ENCODE measurements around the gene PNPLA5.
"Not testable (repeated sequence)": the region's sequence is repeated elsewhere in the genome, so short reads cannot be mapped to it uniquely, and the experiment has no call there.

The PNPLA5 gene

GRCh38 chr22:43891360-43892182 lies at the start of gene PNPLA5:
TSS of gene PNPLA5 (minus strand) at chr22:43892013. CDS start at chr22:43891880, 133 bp downstream.
- DNase-seq = no peak

DNA sequence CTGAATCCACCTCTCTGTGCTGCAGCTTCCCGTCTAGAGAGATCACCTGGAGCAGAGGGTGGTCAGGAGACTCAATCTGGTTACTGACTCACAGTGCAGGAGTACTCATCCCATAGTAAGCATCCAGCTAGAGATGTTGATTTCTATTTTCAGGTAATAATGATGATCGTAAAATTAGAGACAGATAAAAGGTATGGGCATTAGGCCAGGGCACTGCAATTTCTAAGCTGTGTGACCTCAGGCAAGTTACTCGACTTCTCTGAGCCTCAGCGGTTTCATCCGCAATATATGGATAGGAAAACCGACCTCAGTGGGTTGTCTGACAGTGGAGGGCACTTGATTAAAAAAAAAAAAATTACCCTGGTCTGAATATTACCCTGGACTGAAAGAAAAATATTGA lies 49.6 kb upstream of the PNPLA5 start:
- DNase-seq = no peak

DNA sequence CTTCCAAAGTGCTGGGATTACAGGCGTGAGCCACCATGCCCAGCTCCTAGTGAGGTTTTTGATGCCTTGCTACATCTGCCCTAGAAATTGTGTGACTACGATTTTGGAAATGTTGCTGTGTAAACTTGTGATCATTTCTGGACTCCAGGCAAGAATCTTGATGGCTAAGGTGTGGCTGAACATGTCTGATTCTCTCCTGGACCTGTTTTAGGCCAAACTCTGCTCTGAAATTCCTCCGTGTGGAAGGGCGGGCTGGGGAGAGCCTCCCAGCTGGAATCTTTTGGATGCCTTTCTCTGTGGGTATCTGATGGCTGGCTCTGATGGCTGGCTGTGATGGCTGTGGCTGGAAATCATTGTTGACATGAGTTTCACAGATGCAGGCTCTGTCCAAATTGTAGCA lies 40.0 kb upstream of the PNPLA5 start:
- DNase-seq = no peak

- DNase-seq = no peak
Measured at GRCh38 chr22:43928908-43929307, 37.1 kb upstream of the PNPLA5 start.

DNA sequence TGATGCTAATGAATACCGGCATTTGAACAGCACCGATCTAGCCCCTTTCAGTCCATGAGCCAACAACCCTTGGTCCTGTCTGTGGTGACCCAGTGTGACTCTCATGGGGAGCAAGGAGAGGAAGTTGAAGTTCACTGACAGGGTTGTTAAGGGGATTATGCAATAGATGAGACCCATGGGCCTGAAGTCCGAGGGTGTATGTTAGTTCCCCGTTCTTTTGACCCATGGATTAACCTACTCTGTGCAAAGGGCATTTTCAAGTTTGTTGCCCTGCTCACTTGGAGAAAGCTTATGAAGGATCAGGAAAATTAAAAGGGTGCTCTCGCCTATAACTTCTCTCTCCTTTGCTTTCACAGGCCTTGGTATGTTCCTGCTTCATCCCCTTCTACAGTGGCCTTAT lies 36.7 kb upstream of the PNPLA5 start:
- DNase-seq = no peak

DNA sequence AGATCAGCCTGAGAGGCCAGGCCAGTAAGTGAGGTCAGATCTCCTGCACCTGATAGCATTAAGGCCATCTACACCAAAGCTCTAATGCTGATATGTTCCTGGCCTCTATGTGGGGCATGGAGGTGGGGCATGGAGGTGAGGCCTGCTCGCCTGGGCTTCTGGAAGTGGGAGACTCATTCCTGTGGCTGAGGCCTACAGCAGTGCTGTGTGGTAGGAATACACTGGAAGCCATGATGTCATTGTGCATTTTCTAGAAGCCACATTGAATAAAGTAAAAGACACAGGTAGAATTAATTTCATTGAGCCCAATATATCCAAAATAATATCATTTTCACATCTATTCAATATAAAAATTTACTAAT lies 34.5 kb upstream of the PNPLA5 start:
- no peak for DNase-seq

DNA sequence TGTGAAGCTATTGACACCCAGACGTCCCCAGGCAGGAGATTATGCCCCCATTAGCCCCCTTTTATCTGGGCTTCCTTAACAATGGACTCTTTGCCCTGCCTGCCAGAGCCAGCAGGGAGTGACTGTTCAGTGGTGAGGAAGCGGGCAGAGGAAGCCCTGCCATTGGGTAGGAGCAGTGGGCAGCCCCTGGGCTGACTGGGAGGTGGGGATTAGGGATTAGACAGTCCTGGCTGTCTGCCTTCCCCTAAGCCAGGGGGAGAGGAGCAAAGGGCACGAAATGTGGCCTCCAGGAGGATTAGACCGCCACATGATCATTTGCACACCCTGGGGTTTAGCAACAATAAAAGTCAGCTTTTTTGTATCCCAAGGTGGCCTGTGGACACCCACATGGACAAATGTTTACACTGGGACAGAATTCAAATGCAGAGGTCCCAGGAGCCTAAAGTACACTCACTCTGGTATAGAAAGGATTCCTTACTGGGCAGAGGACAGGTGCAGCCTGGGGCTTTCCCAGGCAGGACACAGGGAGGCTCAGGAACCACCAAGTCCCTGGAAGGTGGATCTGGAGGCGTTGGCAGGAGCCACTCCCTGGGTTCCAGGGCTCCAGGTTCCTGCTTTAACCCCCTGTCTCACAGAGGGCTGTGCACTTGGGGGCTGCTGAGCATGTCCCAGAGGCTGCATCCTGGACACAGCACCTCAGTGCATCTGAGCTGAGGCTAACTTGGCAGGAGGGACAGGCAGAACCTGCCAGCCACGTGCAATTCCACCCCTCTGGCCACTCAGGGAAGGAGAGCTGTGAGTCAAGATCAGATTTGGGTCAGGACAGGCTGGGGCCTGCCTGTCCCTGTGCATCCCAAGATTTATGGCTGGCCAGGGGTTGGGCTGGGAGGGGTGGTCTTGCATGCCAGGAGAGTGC lies 33.9 kb upstream of the PNPLA5 start:
- no peak for DNase-seq

DNA sequence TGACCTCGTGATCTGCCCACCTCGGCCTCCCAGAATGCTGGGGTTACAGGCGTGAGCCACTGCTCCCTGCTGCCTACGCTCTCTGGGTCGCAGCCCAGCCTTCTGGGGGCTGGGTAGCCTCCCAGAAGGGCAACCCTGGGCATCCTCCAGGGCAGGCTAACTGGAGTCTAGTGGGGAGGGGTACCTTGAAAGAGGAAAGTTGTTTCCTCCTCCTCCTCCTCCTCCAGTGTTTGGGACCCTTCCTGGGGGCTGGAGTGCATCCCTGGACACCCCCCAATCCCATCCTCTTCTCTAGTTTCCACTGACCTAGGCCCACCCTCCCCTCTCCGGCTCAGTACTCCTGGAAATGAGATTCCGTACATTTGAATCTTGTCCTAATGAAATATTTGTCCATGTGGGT lies 33.1 kb upstream of the PNPLA5 start:
- no peak for DNase-seq

DNA sequence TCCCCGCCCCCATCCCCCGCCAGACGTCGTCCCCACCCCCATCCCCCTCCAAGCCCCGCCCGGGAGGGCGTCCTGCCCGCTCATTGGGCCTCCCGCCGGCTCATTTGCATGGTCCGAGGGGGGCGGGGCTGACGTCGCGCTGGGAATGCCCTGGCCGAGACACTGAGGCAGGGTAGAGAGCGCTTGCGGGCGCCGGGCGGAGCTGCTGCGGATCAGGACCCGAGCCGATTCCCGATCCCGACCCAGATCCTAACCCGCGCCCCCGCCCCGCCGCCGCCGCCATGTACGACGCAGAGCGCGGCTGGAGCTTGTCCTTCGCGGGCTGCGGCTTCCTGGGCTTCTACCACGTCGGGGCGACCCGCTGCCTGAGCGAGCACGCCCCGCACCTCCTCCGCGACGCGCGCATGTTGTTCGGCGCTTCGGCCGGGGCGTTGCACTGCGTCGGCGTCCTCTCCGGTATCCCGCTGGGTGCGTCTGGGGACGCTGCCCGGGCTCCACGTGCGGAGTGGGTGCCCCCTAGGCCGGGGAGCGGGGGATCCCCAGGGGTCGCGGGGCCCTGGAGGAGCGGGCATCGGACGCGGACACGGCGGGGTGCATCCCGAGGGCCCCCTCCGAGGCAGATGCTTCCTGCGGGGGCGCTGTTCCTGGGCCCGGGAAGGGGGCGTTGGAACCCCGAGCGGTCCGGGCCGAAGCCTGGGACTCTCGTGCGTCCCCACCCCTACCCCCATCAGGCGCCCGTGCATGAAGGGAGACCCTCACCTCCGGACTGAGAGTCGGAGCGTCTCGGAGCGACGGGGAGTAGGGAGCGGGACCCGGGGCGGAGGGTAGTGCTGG lies 32.0 kb upstream of the PNPLA5 start, which contains the start of gene PNPLA3:
PNPLA3 (plus strand) TSS at position 175 of the 834 bp plus-strand sequence; CDS start at position 282, 107 bp downstream.
- DNase-seq = peak; percentile 64

DNA sequence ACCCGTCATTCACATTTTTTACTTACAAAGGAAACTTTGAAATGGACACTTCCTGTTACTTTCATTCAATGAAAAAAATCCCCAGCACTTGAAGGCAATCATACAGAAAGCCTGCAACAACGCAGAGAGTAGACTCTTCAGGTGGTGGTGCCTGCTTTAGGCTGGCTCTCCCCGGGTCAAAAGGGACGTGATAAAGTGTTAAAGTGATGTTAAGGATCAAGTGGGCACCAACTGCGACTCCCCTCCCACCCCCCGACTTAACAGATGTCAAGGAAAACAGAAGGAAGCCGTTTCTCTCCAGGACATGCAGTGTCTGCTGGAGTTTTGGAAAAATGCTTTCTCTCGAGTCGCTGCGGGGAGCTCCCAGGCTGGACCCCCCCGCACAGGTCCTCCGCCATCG lies 31.4 kb upstream of the PNPLA5 start:
- no peak for DNase-seq

DNA sequence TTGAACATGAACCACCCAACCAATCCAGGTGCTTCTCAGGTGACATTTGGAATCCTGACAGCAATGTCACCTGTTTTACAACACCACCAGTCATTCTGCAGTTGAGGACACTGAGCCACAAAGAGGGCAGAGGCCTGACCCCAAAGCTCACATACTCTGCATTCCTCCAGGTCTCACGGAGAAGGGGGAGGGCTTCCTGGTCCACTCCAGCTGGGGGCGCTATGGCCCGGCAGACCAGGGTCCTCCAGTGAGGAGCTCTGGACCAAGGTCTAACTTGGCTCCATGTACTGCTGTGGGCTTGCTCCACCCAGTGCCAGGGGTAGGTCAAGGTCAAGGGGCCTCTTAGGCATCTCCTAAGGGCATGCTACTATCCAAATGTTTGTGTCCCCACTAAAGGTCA lies 30.3 kb upstream of the PNPLA5 start:
- DNase-seq = no peak

DNA sequence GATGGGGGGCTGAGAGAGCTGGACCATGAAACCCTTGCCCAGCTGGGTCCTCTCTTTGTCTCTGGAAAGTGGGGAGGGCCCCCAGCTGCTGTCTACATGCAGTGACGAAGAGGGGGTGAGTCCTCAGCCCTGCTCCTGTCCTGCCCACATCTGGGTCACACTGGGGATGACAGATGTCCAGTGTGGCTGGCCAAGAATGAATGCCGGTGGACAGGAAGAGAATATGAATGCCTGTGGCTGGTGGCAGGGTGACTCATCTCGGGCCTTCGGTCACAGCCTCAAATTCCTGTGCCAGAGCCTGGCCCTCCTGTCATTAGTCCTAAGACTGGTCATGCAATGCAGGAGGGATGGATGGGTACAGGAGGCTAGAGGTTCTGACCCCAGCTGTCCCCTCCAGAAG lies 29.6 kb upstream of the PNPLA5 start:
- no peak for DNase-seq

- no peak for DNase-seq
Measured at GRCh38 chr22:43919106-43919973, 27.5 kb upstream of the PNPLA5 start.

DNA sequence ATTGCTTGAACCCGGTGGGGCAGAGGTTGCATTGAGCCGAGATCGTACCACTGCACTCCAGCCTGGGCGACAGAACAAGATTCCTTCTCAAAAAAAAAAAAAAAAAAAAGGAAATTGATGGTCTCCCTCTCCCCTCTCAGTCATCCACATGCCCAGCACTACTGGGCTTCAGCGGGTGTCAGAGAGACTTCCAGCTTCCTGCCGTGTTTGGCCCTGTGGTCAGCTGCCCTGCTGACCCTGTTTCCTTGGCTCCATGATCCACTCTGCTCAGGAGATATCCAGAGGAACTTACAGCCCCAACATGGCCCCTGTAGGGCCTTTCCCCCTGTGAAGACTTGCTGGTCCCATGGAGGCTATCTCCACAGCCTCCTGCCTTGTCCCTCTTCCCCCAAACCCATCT lies 25.7 kb upstream of the PNPLA5 start:
- no peak for DNase-seq

- DNase-seq = no peak
Measured at GRCh38 chr22:43911351-43911750, 19.5 kb upstream of the PNPLA5 start.

GRCh38 chr22:43910178-43910695 lies 18.4 kb upstream of the PNPLA5 start:
- no peak for DNase-seq

DNA sequence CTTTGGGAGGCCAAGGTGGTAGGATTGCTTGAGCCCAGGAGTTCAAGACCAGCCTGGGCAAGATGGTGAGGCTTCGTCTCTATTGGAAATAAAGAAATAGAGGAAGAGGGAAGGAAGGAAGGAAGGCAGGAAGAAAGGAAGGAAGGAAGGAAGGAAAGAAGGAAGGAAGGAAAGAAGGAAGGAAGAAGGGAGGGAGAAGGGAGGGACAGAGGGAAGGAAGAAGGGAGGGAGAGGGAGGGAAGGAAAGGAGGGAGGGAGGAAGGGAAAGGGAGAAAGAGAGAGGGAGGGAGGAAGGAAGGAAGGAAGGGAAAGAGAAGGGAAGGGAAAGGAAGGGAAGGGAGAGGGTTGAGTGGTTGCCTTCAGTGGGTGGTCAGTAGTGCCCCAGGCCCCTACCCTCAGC lies 17.9 kb upstream of the PNPLA5 start:
- no peak for DNase-seq

- DNase-seq = no peak
Measured at GRCh38 chr22:43905681-43906080, 13.9 kb upstream of the PNPLA5 start.

DNA sequence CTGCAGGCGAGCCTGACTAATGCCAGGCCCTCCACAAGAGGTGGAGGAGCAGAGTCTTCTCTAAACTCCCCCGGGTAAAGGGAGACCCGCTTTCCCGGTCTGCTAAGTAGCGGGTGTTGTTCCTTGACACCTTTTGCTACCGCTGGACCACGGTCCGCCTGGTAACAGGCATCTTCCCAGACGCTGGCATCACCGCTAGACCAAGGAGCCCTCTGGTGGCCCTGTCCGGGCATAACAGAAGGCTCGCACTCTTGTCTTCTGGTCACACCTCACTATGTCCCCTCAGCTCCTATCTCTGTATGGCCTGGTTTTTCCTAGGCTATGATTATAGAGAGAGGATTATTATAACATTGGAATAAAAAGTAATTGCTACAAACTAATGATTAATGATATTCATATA lies 12.6 kb upstream of the PNPLA5 start:
- not testable (repeated sequence) for DNase-seq

- DNase-seq = not testable (repeated sequence)
Measured at GRCh38 chr22:43903033-43903432, 11.2 kb upstream of the PNPLA5 start.

- no peak for DNase-seq
Measured at GRCh38 chr22:43901976-43902643, 10.3 kb upstream of the PNPLA5 start.

Data from NCI-H774 (cell line).